GM12864 (cell line): ENCODE measurements around the gene FBLN1.

Source experiments
- DNase-seq: peaks from one replicate; pipeline ENCODE4 v3.0.0-alpha.2; 2011; ENCODE audit warnings: low read depth
- H3K4me3 ChIP-seq: 2 replicates; pipeline ENCODE4 v1.5.1; 2011; ENCODE audit warnings: mild to moderate bottlenecking, low read depth, low read length, control low read depth
- CTCF ChIP-seq: IDR thresholded peaks from 2 replicates; pipeline ENCODE4 v1.5.1; 2011; ENCODE audit warnings: low read depth, mild to moderate bottlenecking, moderate library complexity, low read length, control low read depth, inconsistent platforms; ENCODE audit errors: missing control alignments

The FBLN1 gene

GRCh38 chr22:45564349-45565030 is 61.8 kb downstream of the FBLN1 start:
- no peak for DNase-seq
- no peak for TF ChIP-seq CTCF
- H3K4me3 ChIP-seq = no peak overlapping the region

- no peak for DNase-seq
- TF ChIP-seq CTCF = no peak
Observed at GRCh38 chr22:45565171-45565570, 62.5 kb downstream of the FBLN1 start.

GRCh38 chr22:45565973-45566372 is 63.3 kb downstream of the FBLN1 start:
- no peak overlapping the region for H3K4me3 ChIP-seq
- TF ChIP-seq CTCF = no peak
- no peak for DNase-seq

More at GRCh38 chr22:45565171-45565570, 62.5 kb downstream of the FBLN1 start:
- H3K4me3 ChIP-seq = no peak overlapping the region

DNA sequence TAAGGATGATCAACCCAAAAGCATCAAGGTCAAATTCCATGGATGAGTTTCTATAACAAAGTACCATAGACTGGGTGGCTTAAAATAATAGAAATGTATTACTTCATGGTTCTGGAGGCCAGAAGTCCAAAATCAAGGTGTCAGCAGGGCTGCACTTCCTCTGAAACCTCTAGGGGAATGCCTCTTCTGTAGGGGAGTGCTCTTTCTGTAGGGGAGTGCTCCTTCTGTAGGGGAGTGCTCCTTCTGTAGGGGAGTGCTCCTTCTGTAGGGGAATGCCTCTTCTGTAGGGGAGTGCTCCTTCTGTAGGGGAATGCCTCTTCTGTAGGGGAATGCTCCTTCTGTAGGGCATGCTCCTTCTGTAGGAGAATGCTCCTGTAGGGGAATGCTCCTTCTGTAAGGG is 65.5 kb downstream of the FBLN1 start:
- TF ChIP-seq CTCF = no peak
- no peak overlapping the region for H3K4me3 ChIP-seq
- DNase-seq = no peak

- DNase-seq = no peak
- no peak for TF ChIP-seq CTCF
- H3K4me3 ChIP-seq = no peak overlapping the region
Observed at GRCh38 chr22:45571089-45571488, 68.4 kb downstream of the FBLN1 start.

- no peak for TF ChIP-seq CTCF
- H3K4me3 ChIP-seq = no peak overlapping the region
- no peak for DNase-seq
Observed at GRCh38 chr22:45572444-45572843, 69.8 kb downstream of the FBLN1 start.

DNA sequence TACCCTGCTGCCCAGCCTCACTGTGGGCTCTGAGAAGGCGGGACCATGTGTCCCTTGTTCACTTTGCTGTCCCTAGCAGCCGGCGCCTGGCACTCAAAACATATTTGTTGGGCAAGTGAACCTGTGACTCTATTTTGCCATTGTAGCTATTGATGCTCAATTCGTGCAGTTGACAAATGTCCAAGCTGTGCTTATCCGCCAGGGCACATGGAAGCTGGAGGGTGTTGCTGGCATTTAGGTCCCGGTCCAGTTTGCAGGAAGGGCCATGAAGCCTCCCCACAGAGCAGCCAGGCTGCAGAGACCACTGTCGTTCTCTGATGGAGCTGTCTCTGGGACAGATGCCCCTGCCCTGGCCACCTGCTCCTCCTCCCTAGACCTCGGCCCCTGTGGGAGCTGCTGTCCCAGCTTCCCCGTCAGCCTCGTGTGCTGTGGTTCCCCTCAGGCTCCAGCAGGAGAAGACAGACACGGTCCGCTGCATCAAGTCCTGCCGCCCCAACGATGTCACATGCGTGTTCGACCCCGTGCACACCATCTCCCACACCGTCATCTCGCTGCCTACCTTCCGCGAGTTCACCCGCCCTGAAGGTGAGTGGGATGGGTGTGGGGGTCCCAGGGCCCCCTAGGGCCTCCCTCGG is 71.5 kb downstream of the FBLN1 start:
- H3K4me3 ChIP-seq = no peak overlapping the region
- no peak for DNase-seq
- no peak for TF ChIP-seq CTCF
